Endodermal cell (in vitro differentiated cells): ENCODE measurements around the gene ACVR1. TPM values are rescaled to one million over a fixed set of nuclear protein-coding genes. Genes with fewer than 3 reads are reported as not detected.

ENCODE experiments used
- DNase-seq: peaks from one replicate; pipeline ENCODE4 v3.0.0-alpha.2; 2017
- H3K27ac ChIP-seq: 2 replicates; pipeline ENCODE4 v1.5.1; 2013; ENCODE audit warnings: mild to moderate bottlenecking, low read depth, low read length, moderate library complexity
- H3K27me3 ChIP-seq: 2 replicates; pipeline ENCODE4 v1.6.1; 2013; ENCODE audit warnings: mild to moderate bottlenecking, low read length, moderate library complexity; ENCODE audit not compliant: insufficient read depth, control insufficient read depth, poor library complexity, severe bottlenecking
- H3K36me3 ChIP-seq: 2 replicates; pipeline ENCODE4 v1.7.0; 2013; ENCODE audit warnings: mild to moderate bottlenecking, low read length, moderate library complexity; ENCODE audit not compliant: control insufficient read depth, insufficient read depth
- H3K4me1 ChIP-seq: one replicate; pipeline ENCODE4 v1.7.0; 2013; ENCODE audit warnings: low read length; ENCODE audit not compliant: control insufficient read depth, insufficient read depth
- H3K4me3 ChIP-seq: 2 replicates; pipeline ENCODE4 v1.5.1; 2013; ENCODE audit warnings: mild to moderate bottlenecking, low read length, moderate library complexity
- H3K9ac ChIP-seq: 2 replicates; pipeline ENCODE4 v1.6.1; 2013; ENCODE audit warnings: mild to moderate bottlenecking, low read length, moderate library complexity; ENCODE audit not compliant: poor library complexity, severe bottlenecking; ENCODE audit errors: extremely low read depth
- H3K9me3 ChIP-seq: 2 replicates; pipeline ENCODE4 v1.6.1; 2013; ENCODE audit warnings: mild to moderate bottlenecking, low read length, moderate library complexity; ENCODE audit not compliant: control insufficient read depth
- H3K27ac Mint-ChIP-seq: 2 replicates; pipeline ENCODE4 v1.8.0; 2020; ENCODE audit warnings: mixed read lengths
- H3K27me3 Mint-ChIP-seq: 2 replicates; pipeline ENCODE4 v1.8.0; 2021; ENCODE audit warnings: mild to moderate bottlenecking, mixed read lengths; ENCODE audit not compliant: insufficient read depth
- H3K36me3 Mint-ChIP-seq: 2 replicates; pipeline ENCODE4 v1.8.0; 2020; ENCODE audit warnings: low read depth, mixed read lengths
- H3K4me1 Mint-ChIP-seq: 2 replicates; pipeline ENCODE4 v1.8.0; 2020; ENCODE audit warnings: mixed read lengths
- H3K4me3 Mint-ChIP-seq: 2 replicates; pipeline ENCODE4 v1.8.0; 2020; ENCODE audit warnings: mild to moderate bottlenecking, moderate library complexity, mixed read lengths
- H3K9me3 Mint-ChIP-seq: 2 replicates; pipeline ENCODE4 v1.8.0; 2020; ENCODE audit warnings: mild to moderate bottlenecking, mixed read lengths
- WGBS, 2 experiments: methylation state at CpG; one replicate each; pipeline versions ENCODE4 v1.1.5 to v1.1.7; 2013; ENCODE audit warnings: missing lambda C conversion rate in 2 of 2, mixed read lengths in 1 of 2; ENCODE audit not compliant: insufficient coverage in 1 of 2, insufficient read length in 1 of 2; 5-methylcytosine and 5-hydroxymethylcytosine counted together
- total RNA-seq, 2 donors: library from RNA; stranded (reverse); fragmentation: NEBNext Ultra II Directional in 1 of 2; extraction: Animal tissue kit (Norgen Biotek cat#: 25700) in 1 of 2; gene quantifications; 2 replicates in 1 of 2; 3 replicates in 1 of 2; pipeline ENCODE4 v1.2.1, GENCODE V29; 2021
- TF ChIP-seq, protein P1 (sequence below): fragments of 200-600 bp; sonication (generic); conservative IDR thresholded peaks from 2 replicates; pipeline ENCODE4 v1.5.0; 2021; ENCODE audit warnings: antibody characterized with exemption, mild to moderate bottlenecking

ACVR1 gene
- total RNA-seq, 2 donors from 2014 or later = 21.1 to 26.9 TPM

DNA sequence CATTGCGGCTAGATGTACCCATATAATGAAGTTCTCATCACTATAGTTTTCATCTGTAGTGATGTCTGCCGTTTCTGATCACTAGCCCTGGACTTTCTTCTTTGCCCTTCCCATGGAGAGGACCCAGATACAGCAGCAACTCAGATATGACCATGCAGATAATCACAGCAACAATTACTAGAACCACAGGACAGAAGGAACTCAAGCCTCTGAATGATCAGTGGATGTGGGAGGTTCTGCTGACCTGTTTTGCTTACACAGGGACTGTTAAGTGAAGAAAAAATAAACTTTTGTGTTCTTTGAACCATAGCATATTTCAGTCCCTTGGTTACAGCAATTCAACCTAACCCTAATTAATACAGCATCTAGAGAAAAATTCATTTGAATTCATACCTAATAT lies 62.7 kb downstream of the ACVR1 start:
- H3K9ac ChIP-seq = no peak overlapping the region
- TF ChIP-seq, protein P1, sequence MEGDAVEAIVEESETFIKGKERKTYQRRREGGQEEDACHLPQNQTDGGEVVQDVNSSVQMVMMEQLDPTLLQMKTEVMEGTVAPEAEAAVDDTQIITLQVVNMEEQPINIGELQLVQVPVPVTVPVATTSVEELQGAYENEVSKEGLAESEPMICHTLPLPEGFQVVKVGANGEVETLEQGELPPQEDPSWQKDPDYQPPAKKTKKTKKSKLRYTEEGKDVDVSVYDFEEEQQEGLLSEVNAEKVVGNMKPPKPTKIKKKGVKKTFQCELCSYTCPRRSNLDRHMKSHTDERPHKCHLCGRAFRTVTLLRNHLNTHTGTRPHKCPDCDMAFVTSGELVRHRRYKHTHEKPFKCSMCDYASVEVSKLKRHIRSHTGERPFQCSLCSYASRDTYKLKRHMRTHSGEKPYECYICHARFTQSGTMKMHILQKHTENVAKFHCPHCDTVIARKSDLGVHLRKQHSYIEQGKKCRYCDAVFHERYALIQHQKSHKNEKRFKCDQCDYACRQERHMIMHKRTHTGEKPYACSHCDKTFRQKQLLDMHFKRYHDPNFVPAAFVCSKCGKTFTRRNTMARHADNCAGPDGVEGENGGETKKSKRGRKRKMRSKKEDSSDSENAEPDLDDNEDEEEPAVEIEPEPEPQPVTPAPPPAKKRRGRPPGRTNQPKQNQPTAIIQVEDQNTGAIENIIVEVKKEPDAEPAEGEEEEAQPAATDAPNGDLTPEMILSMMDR = no peak
- no peak for DNase-seq
- H3K27ac Mint-ChIP-seq = no peak overlapping the region
- peaks cover 31% of the 10 kb centered on the region for H3K36me3 Mint-ChIP-seq
- no peak overlapping the region for H3K4me3 Mint-ChIP-seq
- no peaks in the 10 kb centered on the region for H3K4me1 ChIP-seq
- peaks cover 32% of the 10 kb centered on the region for H3K36me3 ChIP-seq
- WGBS, 2 experiments = 87% methylated on average over 2 of the region's 2 CpGs; no CpG with 5 or more reads in 1 of the 2 experiments
- H3K4me3 ChIP-seq = no peak overlapping the region
- H3K9me3 ChIP-seq = no peaks in the 10 kb centered on the region
- no peak overlapping the region for H3K27ac ChIP-seq
- no peaks in the 10 kb centered on the region for H3K27me3 ChIP-seq
- H3K9me3 Mint-ChIP-seq = no peaks in the 10 kb centered on the region
- no peaks in the 10 kb centered on the region for H3K27me3 Mint-ChIP-seq
- no peaks in the 10 kb centered on the region for H3K4me1 Mint-ChIP-seq

DNA sequence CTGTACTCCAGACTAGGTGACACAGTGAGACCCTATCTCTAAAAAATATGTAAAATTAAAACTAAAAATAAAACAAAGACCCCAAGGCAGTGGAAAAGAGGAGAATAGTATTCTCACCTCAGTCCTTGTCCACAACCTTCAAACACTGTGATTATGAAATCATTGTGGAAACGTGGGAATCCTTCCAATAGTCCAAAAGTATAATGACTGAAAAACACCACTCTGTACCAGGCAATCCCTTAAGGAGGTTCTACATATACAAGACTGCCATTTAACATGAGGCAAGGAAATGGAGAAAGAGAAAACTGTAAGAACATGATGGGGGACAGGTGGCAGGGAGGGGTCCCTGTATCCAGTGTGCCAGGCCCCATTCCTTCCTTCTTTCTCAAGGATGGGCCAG lies 66.1 kb downstream of the ACVR1 start:
- H3K4me3 ChIP-seq = no peak overlapping the region
- DNase-seq = no peak
- no peaks in the 10 kb centered on the region for H3K4me1 ChIP-seq
- peaks cover 15% of the 10 kb centered on the region for H3K36me3 ChIP-seq
- WGBS, 2 experiments = 100% methylated on average over 1 of the region's 1 CpG; no CpG with 5 or more reads in 1 of the 2 experiments
- no peaks in the 10 kb centered on the region for H3K9me3 ChIP-seq
- H3K9me3 Mint-ChIP-seq = no peaks in the 10 kb centered on the region
- H3K27ac Mint-ChIP-seq = no peak overlapping the region
- H3K4me3 Mint-ChIP-seq = no peak overlapping the region
- H3K36me3 Mint-ChIP-seq = peaks cover 12% of the 10 kb centered on the region
- TF ChIP-seq, protein P1 = no peak
- no peak overlapping the region for H3K9ac ChIP-seq
- no peaks in the 10 kb centered on the region for H3K27me3 ChIP-seq
- no peak overlapping the region for H3K27ac ChIP-seq
- H3K4me1 Mint-ChIP-seq = no peaks in the 10 kb centered on the region
- no peaks in the 10 kb centered on the region for H3K27me3 Mint-ChIP-seq

DNA sequence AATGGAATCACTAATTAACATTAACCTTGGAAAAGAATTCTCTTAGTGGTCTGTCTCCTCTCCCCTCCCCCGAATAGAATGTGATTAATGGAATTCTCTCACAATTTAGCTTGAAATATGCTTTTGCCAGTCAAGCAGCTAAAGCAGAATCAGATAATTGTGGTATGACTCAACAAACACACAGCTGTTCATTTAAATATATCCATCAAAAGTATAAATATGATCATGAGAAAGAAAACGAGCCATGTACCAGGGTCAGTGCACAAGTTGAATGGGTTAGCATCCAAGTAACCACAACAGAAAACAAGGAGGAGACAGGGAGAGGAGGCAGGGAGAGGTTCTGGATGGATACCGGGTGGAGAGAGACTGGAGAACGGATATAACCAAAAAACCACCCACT lies 66.9 kb downstream of the ACVR1 start:
- Histone ChIP-seq H3K27ac (no peak overlapping the region), H3K4me1 (no peaks in the 10 kb centered on the region), H3K27me3 (no peaks in the 10 kb centered on the region), H3K9ac (no peak overlapping the region), H3K4me3 (no peak overlapping the region), H3K9me3 (no peaks in the 10 kb centered on the region), H3K36me3 (peaks cover 11% of the 10 kb centered on the region)
- H3K9me3 Mint-ChIP-seq = no peaks in the 10 kb centered on the region
- TF ChIP-seq, protein P1 = no peak
- no peak overlapping the region for H3K27ac Mint-ChIP-seq
- 94% methylated on average over 3 of the region's 4 CpGs; no CpG with 5 or more reads in 1 of the 2 experiments for WGBS, 2 experiments
- no peak overlapping the region for H3K4me3 Mint-ChIP-seq
- no peak for DNase-seq
- H3K4me1 Mint-ChIP-seq = no peaks in the 10 kb centered on the region
- no peaks in the 10 kb centered on the region for H3K27me3 Mint-ChIP-seq
- peaks cover 9% of the 10 kb centered on the region for H3K36me3 Mint-ChIP-seq
